ENCODE results near the gene ITCH.
"Not testable (repeated sequence)": the region's sequence is repeated elsewhere in the genome, so short reads cannot be mapped to it uniquely, and the experiment has no call there.

- TF ChIP-seq, protein P1, sequence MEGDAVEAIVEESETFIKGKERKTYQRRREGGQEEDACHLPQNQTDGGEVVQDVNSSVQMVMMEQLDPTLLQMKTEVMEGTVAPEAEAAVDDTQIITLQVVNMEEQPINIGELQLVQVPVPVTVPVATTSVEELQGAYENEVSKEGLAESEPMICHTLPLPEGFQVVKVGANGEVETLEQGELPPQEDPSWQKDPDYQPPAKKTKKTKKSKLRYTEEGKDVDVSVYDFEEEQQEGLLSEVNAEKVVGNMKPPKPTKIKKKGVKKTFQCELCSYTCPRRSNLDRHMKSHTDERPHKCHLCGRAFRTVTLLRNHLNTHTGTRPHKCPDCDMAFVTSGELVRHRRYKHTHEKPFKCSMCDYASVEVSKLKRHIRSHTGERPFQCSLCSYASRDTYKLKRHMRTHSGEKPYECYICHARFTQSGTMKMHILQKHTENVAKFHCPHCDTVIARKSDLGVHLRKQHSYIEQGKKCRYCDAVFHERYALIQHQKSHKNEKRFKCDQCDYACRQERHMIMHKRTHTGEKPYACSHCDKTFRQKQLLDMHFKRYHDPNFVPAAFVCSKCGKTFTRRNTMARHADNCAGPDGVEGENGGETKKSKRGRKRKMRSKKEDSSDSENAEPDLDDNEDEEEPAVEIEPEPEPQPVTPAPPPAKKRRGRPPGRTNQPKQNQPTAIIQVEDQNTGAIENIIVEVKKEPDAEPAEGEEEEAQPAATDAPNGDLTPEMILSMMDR (IDR thresholded peaks at IDR 0.05; ENCODE audit: insufficient read depth, low read length, poor library complexity, severe bottlenecking), result not testable (repeated sequence)
- TF ChIP-seq EZH2phosphoT487 (conservative IDR thresholded peaks at IDR 0.05; ENCODE audit: low read length), result not testable (repeated sequence)
These were observed 34.9 kb upstream of the ITCH start for GRCh38 chr20:34328207-34328606.
